GM12891 (cell line): ENCODE results near the gene JADE1.

Experiments used
- DNase-seq: peaks from one replicate; pipeline ENCODE4 v3.0.0; 2011; ENCODE audit warnings: low spot score; ENCODE audit not compliant: insufficient read length
- FAIRE-seq: peaks from 2 replicates; lab custom pipeline; 2011; peaks lifted over from hg19 to GRCh38; lab: Jason Lieb, UNC
- PAX5 ChIP-seq: IDR thresholded peaks from 2 replicates; pipeline ENCODE4 v1.6.1; 2011; ENCODE audit warnings: low read length, moderate library complexity, mild to moderate bottlenecking; ENCODE audit not compliant: insufficient read depth, severe bottlenecking
- POLR2A ChIP-seq: IDR thresholded peaks from 2 replicates; pipeline ENCODE4 v1.6.1; 2011; ENCODE audit warnings: low read depth, low read length, control low read depth
- POLR2AphosphoS5 ChIP-seq: IDR thresholded peaks from 2 replicates; pipeline ENCODE4 v1.6.1; 2011; ENCODE audit warnings: low read depth, low read length, control low read depth
- POU2F2 ChIP-seq: IDR thresholded peaks from 2 replicates; pipeline ENCODE4 v1.6.1; 2011; ENCODE audit warnings: low read depth, mild to moderate bottlenecking, control low read depth, low read length, moderate library complexity
- SPI1 ChIP-seq: IDR thresholded peaks from 2 replicates; pipeline ENCODE4 v1.6.1; 2011; ENCODE audit warnings: low read depth, low read length, control low read depth
- TAF1 ChIP-seq: IDR thresholded peaks from 2 replicates; pipeline ENCODE4 v1.6.1; 2011; ENCODE audit warnings: low read depth, low read length, control low read depth

JADE1 gene

DNA sequence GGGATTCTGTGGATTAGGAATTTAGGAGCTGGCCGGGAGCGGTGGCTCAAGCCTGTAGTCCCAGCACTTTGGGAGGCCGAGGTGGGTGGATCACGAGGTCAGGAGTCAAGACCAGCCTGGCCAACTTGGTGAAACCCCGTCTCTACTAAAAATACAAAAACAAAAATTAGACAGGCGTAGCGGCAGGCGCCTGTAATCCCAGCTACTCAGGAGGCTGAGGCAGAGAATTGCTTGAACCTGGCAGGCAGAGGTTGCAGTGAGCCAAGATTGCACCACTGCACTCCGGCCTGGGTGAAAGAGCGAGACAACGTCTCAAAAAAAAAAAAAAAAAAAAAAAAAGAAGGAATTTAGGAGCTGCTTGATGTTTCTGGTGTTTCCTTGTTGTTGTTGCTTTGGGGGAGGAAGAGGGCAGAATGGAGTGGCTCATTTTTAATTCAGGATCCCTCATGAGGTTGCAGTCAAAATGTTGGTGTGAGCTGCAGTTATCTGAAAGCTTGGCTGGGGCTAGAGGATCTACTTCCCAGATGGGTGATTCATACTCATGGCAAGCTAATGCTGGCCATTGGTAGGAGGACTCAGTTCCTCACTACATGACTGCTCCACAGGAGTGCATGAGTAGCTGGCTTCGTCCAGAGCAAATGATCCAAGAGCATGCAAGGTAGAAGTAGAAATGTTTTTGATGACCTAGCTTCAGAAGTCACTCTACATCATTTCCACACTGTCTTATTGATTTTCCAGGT is 26.5 kb upstream of the JADE1 start:
- FAIRE-seq, result no peak
- DNase-seq, result no peak
- TF ChIP-seq POLR2AphosphoS5 (no peak), TAF1 (no peak), POU2F2 (no peak), SPI1 (no peak), POLR2A (no peak), PAX5 (no peak)

DNA sequence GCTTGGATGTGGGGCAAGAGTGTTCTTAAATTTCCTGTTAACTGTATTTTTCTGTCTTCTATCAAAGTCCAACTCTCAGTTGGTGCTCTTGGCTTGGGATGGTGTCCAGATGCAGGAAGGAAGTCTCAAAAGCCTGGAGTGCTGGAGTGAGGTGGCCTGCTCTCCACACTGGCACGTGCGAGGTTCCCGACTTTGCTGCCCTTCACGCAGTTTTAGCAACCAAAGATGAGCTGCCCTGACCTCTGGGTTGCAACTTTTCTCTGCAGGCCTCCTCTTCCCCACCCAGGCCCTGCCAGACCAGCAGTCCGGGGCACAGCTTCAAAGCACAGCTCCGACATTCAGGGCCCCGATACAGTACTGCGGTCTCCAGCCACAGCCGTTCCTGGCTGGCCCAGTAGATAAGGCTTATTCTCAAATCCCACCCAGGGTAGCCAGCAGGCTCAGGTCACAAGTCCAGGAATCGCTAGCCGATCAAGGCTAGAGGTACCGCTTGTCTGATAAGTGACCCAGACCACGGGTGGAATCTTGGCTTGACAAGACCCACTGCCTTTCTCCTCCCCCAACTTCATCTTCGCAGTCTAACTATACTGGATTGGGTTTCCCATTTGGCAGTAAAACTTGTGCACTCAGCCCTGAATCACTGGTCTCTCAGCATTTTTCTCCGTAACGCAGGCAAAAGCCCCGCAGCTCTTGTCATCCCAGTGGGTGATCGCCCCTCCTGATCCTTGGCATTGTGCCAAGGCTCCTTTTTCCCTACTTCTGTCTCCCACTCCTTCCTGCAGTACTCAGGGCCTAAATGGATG is 21.8 kb upstream of the JADE1 start:
- FAIRE-seq (no peak), DNase-seq (no peak)
- TF ChIP-seq TAF1, result no peak
- no peak for TF ChIP-seq POLR2AphosphoS5
- no peak for TF ChIP-seq SPI1
- no peak for TF ChIP-seq POLR2A
- TF ChIP-seq POU2F2, result no peak
- TF ChIP-seq PAX5, result no peak

DNA sequence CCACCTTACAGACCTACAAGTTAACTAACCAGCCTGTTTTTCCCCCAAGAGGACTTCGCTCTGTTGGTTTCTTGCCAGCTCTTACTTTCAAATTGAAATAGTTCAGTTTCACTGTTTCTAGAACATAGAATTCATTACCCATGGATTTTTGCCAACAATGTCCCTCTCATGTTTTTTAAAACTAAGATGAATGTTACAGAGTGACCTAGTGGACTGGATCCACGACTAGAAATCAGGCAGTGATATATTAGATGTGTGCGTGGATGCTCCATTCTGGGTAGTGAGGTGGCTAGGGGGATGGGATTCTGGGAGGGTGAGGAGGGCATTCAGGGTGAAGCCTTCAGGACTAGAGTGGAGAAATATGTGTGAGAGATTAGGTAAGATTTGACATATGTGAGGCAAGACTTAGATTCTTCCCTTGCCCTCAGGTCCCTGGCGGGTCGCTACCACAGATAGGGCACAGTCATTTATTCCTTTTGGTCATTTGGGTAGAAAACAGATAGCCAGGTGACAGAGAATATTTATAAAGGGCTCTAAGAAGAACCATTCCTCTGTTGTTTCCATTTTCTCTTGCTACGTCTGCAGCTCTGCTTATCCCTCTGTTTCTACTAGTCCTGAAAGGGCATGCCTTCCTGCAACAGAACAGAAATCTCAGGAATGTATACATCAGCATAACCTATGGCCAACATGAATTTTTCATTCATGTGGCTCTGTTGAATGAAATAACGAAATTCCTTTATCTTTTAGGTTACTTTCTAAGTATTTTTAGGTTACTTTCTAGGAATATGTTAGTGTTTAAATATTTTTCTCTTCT is 15.4 kb upstream of the JADE1 start:
- no peak for FAIRE-seq
- TF ChIP-seq SPI1 (no peak), POLR2A (no peak), POU2F2 (no peak), TAF1 (no peak), POLR2AphosphoS5 (no peak), PAX5 (no peak)

GRCh38 chr4:128796934-128797333 is 12.6 kb upstream of the JADE1 start:
- FAIRE-seq (no peak), DNase-seq (no peak)
- TF ChIP-seq TAF1 (no peak), POLR2AphosphoS5 (no peak), SPI1 (no peak), POLR2A (no peak), POU2F2 (no peak), PAX5 (no peak)

More for the DNA sequence above, 15.4 kb upstream of the JADE1 start:
- DNase-seq, result no peak

DNA sequence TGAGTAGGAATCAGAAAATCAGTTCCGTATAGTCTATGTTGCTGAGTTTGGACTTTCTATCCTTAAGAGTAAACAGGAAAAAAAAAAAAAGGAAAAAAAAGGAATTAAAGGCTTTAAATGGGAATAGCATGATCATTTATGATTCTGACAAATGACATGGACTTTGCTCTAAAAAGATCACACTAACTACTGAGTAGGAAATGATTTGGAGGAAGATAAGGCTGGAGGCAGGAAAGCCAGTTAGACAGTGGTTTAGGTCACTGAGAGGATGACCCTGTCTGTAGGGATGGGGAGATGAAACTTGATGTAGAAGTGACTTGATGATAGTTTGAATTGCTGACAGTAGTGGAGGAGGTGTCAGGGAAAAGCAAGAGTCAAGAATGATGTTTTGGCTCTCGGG is 9.2 kb upstream of the JADE1 start:
- TF ChIP-seq TAF1, result no peak
- TF ChIP-seq POLR2AphosphoS5, result no peak
- TF ChIP-seq POLR2A, result no peak
- TF ChIP-seq SPI1, result no peak
- TF ChIP-seq POU2F2, result no peak
- TF ChIP-seq PAX5, result no peak
- no peak for FAIRE-seq

DNA sequence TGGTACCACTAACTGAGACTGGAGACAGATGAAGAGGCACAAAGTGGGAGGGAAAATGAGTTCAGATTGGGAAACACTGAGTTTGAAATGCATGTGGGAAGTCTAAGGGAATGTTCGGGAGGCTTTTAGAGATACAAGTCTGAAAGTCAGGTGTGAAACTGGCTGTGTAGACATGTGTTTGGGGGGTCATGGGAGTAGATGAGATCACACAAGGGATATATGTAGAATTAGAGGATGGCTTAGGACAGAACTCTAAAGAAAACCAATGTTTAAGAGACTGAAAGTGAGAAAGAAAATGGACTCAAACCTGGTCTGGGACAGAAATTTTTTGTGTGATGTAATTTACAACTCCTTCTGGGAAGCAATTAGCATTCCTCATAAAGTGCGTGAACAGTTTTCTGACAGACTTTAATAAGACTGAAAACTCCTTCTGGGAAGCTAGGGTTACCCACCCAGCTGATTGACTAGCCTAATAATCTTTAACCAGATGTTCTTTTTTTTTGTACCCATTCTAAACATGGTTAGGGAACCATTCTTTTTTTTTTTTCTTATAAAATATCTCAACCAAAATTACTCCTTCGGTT is 8.7 kb upstream of the JADE1 start:
- no peak for DNase-seq
- no peak for TF ChIP-seq SPI1
- no peak for TF ChIP-seq POLR2A
- no peak for TF ChIP-seq POLR2AphosphoS5
- no peak for TF ChIP-seq TAF1
- TF ChIP-seq POU2F2, result no peak
- FAIRE-seq, result no peak

More for the DNA sequence above, 9.2 kb upstream of the JADE1 start:
- no peak for DNase-seq

- DNase-seq, result no peak
- peak; percentile 64 for FAIRE-seq
- TF ChIP-seq SPI1 (no peak), POLR2AphosphoS5 (no peak), POU2F2 (no peak), PAX5 (no peak), TAF1 (no peak), POLR2A (no peak)
Observed at GRCh38 chr4:128802680-128803628, 6.5 kb upstream of the JADE1 start.

- no peak for TF ChIP-seq SPI1
- no peak for TF ChIP-seq POLR2A
- no peak for TF ChIP-seq POLR2AphosphoS5
- no peak for TF ChIP-seq PAX5
- no peak for TF ChIP-seq TAF1
- TF ChIP-seq POU2F2, result no peak
- DNase-seq, result no peak
- FAIRE-seq, result no peak
Observed at GRCh38 chr4:128803783-128804182, 5.7 kb upstream of the JADE1 start.
